Measurements from ENCODE around the gene CFAP53.
A peak's percentile ranks its signal among the peaks of the same experiment; 100 is the strongest.
"Not testable (repeated sequence)": the region's sequence is repeated elsewhere in the genome, so short reads cannot be mapped to it uniquely, and the experiment has no call there.

CFAP53 gene

DNA sequence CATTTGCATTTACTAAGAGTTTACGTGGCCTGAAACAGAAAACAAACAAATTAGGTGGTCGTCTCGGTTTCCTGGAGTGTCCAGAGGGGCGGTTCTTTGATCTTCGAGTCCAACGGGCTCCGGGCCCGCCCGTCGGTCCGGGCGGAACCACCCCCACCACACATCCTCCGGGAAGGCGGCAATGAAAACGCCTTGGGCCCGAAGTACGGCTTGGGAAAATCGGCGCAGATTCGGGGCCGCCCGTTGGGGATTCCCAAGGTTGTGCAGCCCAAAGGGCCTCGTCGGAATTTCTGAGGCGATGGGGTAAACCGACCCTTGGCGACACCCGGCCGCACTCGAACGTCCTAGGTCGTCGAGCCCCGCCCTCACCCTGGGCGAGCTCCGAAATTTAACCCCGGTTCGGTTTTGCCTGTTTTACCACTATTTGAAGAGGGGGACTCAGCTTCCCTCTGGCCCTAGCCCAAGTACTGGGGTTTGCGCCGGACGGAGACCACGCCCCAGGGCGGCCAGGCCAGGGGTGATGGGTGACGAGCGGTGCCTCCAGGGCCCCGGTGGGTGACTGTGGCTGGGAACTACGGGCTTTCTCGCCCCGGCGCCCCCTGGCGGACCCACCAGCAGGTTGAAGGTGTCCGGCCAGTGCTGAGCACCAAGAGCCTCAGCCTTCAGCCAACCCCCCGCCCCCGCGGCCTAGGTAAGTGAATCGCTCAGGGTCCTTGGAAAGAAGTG lies 1.9 kb upstream of the CFAP53 start:
- no peak for DNase-seq

DNA sequence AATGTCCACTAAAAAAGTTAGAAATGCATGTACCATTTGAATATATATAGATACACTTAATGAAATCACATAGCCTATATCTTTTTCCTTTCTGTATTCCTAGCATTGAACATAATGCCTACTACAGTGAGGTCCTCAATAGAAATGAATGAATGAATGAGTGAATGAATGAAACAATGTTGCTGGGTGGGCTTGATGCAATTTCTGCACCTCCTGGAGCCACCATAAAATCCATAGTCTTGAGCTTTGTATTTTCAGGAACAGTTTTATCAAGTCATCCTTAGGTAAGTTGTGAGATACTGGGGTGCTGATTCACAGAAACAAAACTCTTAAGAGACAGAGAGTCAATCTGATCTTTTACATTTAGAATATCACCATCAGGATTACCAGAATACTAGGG lies 3.3 kb downstream of the CFAP53 start:
- no peak for DNase-seq

DNA sequence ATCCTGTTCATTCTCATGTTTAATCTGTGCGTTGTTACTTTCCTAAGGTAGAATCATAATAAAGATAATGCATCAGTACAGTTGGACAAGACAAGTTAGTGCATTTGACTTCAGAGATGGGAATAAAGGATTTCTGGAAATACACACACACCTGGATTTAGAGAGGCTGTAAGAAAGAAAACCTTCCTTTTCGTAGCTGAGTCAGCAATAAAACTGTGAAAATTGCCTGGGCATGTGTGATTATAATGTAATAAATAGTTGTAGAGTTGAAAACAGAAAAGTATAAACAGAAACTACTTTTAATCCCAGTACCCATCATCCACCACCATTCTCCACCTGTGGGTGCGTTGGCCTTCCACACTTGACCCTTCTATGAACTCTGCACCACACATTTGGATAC lies 15.4 kb downstream of the CFAP53 start:
- no peak for DNase-seq

DNA sequence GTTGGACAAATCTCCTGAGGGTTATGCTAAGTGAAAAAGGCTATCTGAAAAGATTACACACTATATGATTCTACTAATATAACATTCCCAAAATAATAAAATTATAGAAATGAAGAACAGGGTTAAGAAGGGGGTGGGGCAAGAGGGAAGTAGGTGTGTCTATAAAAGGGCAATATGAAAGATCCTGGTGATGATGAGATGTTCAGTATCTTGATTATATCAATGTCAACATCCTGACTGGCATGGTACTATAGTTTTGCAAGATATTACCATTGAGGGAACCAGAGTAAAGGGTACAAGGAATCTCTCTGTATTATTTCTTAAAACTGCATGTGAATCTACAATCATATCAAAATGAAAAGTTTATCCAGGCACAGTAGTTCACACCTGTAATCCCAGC lies 16.7 kb downstream of the CFAP53 start:
- DNase-seq, result no peak

DNA sequence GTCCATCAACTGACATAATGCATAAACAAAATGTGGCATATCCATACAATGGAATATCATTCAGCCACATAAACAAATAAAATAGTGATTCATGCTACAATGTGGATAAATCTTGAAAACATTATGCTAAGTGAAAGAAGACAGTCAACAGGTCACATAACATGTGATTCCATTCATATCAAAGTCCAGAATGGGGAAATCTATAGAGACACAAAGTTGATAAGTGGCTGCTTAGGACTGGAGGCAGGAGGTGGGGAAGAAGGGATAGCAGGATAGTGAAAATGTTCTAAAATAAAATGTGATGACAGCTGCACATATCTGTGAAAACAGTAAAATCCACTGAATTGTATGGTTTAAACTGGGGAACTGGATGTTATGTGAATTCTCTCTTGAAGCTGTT lies 18.7 kb downstream of the CFAP53 start:
- DNase-seq, result no peak

DNA sequence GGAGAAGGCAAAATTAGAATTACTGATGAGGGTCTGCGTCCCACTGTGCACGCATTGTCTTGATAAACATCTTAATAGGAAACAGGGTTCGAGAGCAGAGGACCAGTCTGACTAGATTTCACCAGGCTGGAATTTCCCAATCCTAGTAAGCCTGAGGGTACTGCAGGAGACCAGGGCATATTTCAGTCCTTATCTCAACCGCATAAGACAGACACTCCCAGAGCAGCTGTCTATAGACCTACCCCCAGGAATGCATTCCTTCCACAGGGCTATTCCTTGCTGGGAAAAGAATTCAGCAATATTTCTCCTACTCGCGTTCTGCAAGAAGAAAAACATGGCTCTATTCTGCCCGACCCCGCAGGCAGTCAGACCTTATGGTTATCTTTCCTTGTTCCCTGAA lies 24.5 kb downstream of the CFAP53 start:
- not testable (repeated sequence) for DNase-seq

DNA sequence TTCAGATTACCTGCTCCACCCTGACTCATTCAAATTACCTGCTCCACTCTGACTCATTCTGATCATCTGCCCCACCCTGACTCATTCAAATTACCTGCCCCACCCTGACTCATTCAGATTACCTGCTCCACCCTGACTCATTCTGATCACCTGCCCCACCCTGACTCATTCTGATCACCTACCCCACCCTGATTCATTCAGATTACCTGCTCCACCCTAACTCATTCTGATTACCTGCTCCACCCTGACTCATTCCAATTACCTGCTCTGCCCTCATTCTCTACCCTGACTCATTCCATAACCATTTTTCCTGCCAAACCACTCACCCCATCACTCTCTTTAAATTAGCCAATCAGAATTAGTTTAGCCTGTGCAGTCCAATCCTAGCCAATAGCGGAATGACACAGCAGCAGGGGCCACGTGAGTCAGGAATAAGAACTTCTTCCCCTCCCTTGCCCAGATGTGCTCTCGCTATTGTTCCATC lies 26.2 kb downstream of the CFAP53 start:
- DNase-seq, result no peak

DNA sequence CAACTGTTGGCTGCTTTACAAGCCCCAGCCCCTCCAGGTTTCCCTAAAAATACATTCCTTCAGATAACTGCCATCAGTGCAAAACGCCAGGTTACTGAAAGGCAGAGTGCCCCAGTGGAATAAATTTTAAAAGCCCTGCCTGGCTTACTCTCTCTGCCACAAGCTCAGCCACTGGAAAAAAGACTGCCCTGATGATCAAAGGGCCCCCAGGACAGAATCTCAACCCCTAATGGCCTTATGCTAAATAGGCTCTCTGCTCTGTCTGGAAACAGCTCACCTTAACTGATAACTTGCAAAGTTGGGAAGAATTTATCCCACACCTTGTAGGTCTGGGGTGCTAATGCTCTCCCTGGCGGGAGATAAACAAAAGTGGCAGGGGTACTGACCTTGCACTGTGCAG lies 33.9 kb downstream of the CFAP53 start:
- DNase-seq, result no peak

DNA sequence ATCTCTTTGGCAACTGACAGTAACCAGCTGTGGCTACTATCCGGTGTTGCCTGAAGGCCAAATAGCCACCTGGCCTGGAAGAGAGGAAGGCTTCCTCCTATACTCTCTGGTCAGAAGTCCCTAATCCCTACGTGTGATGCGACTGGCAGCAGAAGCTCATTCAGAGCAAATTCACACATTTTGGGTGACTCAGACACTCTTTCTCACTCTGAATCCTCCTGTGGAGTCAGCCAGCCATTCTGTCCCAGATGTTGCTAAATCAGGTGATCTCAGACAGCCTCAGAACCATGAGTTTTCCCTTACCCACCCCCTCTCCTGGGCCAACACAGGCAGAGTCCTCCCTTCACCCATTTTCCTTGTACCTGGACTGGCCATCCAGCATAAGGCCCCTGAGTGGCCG lies 34.7 kb downstream of the CFAP53 start:
- no peak for DNase-seq

DNA sequence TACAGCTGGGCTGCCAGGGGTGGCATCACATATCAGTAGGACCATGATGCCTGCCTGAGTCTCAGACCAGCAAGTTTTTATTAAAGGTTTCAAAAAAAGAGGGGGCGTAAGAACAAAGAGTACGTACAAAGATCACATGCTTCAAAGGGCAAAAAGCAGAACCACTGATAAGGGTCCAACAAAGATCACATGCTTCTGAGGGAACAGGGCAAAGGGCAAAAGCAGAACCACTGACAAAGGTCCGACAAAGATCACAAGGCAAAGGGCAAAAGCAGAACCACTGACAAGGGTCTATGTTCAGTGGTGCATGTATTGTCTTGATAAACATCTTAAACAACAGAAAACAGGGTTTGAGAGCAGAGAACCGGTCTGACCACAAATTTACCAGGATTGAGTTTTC lies 46.0 kb downstream of the CFAP53 start:
- not testable (repeated sequence) for DNase-seq

DNA sequence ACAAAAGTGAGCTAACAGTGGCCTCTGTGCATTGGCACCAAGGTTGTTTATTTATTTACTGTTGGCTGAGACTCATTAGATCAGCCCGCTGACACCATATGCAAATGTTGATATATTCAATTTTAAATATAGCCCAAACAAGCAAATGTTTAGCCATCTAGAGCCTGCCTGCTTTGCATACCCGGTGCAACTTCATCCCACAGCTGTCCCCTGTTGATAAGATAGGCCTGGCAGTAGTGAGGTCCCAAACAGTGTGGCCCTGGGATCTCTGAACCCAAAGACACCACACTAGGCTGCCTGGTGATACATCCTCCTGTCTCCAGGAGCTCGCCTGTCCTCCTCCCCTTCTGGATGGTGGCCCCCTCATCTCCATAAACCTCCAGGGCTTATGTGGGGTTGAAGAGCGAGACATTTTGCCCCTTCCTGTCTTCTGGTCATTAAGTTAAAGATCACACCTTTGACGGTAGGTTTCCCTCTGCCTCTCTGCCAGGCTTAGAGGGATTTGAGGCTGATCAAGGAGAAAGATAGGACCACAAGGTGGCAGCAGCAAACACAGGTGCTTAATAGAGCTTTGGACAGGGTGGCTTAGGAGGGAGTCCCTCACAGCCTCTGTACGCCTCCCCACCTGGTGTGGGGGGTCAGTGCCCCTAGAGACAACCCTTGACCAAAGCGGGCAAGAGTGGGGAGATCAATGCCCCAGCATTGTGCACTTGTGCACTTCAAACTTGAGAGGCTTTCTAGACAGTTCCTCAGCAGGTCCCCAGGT lies 47.7 kb downstream of the CFAP53 start:
- DNase-seq, result peak; percentile 2 to 42

DNA sequence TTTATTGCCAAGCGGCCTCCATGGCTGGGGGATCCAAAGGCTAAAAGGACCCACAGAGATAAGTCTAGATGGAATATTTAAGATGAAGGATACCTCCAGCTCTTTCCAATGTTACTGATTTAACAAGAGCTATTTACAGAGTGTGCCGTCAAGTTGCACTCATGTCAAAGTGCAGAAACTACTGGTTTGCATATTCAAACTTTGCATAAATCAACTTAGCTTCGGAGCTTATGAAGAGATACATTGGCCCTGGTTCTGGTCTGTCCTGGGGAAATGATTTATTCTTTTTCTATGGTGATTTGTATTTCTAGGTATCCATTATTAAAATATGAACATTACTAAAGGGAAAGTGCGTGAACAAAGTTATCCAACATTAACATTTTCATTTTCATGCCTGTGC lies 57.0 kb downstream of the CFAP53 start:
- DNase-seq, result no peak

DNA sequence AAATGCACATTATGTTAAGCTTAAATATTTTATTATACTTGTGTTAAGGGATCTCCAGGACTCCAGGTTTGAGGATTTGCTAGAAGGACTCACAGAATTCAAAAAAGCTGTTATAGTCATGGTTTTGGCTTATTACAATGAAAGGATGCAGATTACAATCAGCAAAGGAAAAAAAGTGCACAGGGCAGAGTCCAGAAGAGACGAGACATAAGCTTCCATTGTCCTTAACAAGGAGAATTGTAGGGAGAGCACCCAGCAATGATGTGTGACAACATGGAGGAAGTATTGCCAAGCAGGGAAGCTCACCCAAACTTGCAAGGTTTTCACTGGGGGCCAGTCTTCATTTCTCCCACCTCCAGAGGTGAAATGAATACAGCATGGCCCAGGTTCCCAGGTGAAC lies 58.6 kb downstream of the CFAP53 start:
- no peak for DNase-seq

DNA sequence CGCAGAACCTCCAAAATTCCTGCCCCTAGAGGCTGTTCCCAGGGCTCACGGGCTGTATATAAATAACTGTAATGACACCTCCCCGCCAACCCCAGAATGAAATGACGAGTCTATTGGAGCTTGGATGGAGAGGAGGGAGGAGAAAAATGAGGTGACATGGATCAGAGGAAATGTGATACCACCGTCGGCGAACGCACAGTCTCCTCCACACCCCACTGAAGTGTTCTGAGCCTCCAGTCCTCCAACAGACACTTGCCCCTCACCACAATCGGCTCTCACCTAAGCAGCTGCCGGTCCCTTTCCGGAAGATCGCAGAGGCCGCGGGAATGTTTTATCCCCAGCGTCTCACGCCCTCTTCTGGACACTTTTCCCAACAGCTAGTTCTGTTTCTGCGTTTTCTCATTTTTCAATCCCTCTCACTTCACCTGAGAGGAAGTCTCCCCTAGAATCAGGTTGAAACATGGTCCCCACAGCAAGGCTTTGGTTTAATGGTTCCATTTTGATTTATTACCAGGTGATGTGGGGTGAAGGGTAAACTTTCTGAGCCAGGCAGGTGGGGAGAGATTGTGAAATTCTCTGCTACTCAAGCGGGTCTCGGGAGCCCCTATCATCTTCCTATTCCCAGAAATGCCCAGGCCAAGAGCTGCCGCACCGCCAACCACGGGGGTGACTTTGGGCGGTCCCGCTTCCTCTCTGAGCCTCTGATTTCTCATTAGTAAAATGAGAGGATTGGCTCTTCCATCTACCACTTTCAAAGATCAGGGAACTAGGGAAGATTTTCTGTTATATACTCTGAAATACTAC lies 62.3 kb downstream of the CFAP53 start:
- DNase-seq, result peak; percentile 23 to 46

DNA sequence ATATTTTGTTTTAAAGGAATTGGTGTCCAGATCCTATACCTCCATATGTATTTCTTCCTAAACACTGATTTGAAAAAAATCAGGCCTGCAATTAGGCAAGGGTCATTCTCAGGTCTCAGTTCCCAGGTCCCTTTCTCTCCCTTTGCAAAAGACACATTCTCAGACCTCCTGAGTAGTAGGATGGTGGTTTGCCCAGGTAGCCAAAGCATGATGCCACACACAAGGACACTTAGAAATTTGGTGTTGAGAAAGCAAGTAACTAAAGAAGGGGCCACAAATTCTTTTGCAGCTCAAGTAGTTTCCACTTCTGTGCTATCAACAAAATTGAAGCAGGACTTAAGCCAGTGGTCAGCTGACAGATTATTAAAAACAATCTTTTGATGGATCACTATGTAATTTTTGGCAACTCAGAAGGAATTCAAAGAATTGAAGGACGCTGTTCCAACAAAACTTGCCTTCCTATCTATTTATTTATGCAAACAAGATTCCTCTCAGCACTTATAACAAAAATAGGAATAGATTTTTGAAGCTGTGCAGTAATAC lies 64.7 kb downstream of the CFAP53 start:
- no peak for DNase-seq

DNA sequence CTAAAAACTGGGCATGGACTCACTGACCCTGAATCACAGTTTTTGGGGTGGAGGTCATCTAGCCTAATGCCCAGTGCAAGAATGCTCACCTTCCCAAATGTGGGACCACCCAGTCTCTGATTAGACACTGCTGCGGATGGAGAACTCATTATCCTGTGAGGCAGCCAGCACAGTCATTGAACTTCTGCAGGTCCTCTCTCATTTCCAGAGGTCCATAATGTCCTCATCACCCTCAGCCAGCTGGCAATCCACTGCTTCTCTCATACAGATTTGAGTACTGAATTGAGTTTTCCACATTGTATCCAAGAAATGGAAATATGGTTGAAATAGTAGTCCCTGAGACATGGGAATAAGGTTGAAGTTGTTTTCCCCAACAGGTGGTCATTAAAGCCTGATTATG lies 66.4 kb downstream of the CFAP53 start:
- no peak for DNase-seq

DNA sequence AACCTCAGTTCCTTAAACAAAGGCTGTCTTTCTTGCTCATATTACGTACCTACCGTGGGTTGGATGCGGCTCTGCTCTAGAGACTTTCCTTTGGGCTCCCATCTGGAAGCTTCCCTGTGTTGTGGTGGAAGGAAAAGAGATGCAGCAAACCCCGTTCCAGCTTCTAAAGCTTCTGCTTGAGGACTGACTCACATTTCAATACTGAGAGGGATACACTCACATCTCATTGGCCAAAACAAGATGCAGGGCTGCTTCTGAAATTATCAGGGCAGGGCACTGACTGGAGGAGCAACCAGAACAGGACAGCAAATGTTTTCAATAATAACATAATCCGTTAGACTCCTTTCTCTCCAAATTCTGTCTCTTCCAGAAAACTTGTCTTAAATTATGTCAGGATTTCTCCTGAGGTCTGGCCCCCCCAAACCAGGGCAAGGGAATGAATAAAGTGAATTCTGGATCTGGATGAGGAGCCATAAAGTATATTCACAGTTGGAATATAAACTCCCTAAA lies 66.9 kb downstream of the CFAP53 start:
- DNase-seq, result no peak

DNA sequence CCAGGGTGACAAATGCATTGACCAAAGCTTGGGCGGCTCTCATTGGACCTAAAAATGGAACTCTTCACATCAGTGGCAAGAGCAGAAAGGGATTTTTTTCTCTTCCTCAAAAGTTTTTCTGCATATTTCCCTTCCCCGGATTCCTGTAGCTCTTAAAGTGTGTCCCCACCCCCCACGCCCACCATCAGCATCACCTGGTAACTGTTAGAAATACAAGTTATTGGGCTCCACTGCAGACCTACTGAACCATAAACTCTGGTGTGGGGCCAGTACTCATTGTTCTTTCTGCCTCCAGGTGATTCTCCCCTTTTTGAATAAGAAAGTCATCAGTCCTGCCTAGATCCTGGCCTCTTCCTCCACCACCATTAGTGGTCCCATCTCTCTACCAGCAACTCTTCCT lies 70.0 kb downstream of the CFAP53 start:
- no peak for DNase-seq

DNA sequence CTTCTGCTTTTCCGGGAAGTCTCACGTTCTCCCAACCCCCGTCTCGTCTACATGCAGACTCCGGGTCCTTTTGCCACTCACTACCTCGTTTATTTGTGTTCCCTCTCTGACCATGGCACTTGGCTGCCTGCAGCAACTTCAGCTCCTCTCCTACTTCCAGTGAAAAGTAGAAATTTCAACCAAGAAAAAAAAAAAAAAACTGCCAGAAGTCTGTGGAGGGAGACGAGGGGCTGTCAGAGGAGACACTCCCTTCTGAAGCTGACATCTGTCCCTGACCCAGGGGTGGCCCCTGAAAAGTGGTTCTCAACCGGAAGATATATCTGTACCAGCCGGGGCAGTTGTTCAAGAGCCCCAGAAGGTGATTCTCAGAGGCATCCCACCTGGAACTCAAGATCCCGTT lies 70.6 kb downstream of the CFAP53 start:
- no peak for DNase-seq

DNA sequence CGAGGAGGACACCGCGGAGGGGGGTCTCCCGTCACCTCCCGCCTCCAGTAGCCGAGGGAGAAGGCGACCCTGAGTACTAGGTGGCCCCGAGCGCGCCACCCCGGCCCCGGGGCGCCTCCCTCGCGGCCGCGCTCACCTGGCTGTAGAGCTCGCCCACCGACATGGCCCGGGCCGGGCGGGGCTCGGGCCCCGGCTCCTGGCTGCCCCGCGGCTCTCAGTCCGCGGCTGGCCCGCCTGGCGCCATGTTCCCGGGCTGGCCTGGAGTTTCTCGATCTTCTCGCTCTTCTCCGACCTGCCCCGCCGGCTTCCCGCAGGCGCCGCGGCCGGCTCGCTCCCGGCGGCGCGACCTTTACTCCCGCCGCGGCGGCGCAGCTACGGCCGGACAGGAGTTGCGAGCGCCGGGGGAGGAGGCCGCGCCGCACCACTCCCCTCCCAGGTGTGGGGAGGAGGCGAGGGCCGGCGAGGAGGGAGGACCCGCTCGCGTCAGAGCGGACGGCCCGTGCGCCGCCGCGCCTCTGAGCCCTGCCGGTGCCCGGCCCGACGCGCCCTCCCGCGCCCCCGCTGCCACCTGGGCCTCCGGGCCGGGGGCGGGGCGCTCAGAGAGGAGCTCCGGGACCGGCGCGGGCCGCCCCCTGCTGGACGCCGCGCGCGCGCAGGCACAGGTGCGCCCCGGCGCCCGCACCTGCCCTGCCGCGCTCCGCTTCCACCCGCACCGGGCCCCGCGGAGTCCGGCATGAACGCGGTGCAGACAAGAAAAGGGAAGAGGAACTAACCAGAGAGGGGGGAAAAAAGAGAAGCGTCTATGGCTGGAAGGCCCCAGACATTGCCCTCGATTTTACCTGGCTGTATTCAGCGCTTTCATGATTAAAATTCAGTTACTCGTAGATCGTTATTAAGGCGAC lies 71.4 kb downstream of the CFAP53 start, which contains the start of gene MYO5B:
Gene MYO5B (minus strand): TSS at position 517 of the 902 bp plus-strand sequence. CDS start 354 bp downstream, at position 163.
- peak; percentile 38 to 49 for DNase-seq

DNA sequence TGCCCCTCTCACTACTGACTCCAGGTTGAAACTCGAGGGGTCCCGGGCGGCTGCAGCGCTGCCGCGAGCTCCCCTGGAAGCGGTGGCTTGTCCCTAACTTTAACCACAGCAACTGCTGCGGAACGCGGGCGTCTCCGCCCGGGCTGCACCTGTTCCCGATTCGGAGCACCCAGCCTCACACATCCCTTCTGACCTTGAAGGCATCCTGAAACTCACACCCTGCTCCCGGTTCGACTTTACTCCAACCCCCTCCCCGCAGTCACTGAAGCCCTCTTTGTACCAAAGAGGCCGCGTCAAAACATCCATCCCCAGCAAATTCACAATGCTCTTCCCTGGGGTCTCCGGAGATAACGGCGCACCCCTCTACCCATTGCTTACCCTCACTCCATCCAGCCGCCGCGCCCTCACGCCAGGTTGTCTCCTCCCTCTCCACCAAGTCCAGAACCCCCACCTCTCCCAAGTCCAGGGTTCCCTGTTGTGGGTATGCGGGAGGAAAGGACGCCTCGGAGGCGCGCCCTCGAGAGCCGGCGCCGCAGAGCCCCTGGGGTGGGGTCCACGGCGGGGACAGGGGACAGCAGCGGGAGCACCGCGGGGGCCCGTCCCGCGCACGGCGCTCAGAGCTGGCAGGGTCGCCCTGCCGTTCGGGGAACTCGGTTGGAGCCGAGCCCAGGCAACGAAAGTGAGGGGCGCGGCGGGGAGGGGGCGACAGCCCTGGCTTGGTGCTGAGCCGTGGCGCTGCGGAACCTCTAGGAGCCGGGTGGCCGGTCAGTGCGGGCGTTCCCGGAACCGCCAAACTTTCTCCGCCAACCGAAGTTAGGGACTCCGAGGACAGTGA lies 72.3 kb downstream of the CFAP53 start:
- DNase-seq, result no peak
